GM21526 (cell line): Measurements from ENCODE around the gene KLF6.

Experiments used
- ATAC-seq: cut with Tn5 transposase; IDR thresholded peaks from one replicate; pipeline ENCODE4 v1.9.1; 2021; ENCODE audit warnings: moderate library complexity; ENCODE audit not compliant: unreplicated experiment, low FRiP score

The KLF6 gene

DNA sequence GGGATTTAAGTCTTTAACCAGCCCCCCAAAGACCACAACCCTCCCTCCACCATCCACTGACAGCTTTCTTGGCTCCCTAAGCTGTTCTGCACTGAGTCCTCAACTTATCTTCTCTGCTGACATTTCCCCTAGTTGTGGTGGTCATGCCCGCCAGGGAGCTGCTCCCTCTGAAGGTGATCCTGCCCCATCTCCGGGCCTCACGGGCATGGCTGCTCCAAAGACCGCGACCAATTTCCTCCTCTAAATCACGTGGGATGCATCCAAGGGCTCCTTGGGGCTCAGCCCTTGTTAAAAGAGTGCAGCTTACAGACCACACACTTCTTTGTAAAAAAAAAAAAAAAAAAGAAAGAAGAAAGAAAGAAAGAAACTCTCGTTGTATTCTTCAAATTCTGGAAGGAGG lies 27.1 kb upstream of the KLF6 start:
- ATAC-seq = no peak

DNA sequence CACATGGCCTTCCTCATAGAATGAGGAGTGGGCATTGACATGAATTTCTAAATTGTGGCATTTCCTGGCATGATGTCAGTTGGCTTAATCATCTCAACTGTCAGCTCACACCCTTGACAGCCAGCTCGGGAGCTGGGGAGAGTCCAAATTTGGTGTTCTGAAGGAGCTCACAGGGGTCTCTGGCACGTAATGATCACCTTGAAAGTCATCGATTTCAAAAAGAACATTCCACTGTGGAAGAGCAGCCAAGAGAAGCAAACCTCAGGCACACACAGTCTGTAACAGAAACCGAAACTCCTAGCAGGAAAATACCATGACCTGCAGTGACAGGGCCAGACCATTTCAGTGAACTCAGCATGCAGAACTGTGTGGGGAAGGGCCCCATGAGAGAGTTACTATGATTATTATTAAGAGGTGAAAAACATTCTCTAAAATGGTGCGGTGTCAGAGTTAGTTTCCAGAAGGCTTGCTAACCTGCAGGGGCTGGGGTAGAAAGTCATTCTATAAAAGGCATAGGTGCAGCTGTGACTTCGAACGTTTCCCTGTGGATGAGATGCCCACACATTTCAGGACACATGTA lies 26.4 kb upstream of the KLF6 start:
- ATAC-seq = peak; percentile 74

DNA sequence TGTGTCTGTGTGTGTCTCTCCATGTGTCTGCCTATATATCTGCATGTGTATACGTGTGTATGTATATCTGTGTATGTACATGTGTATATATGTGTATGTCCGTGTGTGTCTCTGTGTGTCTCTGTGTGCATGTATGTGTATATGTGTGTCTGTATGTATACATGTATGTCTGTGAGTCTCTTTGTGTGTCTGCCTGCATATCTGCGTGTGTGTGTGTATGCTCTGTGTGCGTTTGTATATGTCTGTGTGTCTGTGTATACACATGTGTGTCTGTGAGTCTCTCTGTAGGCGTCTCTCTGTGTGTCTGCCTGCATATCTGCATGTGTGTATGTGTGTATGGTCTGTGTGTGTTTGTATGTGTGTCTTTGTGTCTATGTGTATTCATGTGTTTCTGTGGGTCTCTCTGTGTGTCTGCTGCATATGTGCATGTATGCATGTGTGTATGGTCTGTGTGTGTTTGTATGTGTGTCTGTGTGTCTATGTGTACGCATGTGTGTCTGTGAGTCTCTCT lies 23.7 kb upstream of the KLF6 start:
- no peak for ATAC-seq

DNA sequence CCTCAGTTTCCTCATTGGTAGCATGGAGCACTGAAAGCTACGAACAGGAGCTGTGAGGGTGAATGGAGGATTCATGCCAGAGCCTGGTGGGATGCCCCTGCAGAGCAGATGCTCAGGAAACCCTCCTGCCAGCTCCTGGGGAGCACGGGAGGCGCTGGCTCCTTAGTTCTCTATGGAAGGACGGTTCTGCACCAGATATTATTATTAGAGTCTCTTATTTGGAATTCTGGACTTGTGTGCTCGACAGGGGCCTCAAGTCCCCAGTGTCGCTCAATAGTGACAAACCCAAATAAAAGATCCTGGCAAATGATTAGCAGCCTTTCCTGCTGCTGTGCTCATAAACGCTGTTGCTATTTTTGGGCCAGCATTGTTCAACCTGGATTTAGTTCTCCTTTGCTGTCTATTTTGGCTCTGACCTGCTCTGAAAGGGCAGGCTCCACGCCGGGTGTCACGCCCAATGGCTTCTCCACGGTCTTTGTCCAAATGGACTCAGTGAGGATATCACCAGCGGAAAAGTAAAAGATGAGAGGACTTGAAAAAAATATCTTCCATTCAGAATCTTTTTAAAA lies 23.0 kb upstream of the KLF6 start:
- no peak for ATAC-seq

DNA sequence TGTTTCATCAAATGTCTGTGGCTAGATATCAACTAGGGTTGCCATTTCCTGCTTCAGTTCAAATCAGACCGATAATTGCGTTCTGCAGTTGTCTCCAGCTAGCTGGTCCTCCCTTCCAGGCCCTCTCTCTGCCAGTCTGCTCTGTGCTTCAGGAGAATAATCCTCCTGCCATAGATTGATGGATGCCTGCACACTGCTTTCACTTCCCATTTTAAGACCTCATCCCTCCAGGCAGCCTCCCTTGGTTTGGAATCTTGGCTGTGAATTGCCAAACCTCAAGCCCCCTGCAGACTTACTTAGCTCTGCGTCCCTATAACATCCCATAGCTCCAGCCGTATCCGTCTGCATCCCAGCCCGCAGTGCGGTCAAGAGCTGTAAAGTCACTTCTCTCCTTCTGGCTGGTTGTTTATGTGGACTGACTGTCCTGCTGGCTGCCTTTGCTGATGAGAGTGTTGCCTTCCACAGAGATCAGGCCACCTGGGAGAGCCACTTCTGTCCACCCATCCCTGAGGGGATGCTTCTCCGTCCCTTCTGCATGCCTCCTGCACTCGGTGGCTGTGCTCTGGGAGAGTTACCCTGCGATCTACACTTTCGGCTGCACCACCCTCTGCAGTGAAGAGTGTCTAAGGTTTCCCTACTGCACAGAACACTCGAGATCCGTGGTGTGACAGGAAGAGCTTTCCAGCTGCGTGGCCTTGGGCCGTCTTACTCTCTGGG lies 22.4 kb upstream of the KLF6 start:
- no peak for ATAC-seq

DNA sequence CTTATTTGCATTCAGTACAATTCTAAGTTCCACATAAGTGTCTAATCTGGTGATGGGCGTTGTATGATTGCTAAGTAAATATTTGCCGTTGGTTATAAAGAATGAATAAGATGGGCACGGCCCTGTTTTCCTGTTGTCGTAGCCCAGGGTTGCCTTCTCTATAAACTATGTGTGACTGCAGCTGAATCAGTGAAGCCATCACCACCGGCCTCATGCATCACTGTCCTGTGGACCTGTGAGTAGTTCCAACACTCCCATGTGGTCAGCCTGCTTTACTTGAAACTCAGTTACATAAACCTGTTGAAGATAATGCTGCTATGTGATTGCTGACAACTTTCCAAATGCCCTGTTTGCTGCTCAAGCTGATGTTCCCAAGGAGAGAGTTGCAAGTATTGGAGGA lies 21.6 kb upstream of the KLF6 start:
- no peak for ATAC-seq

DNA sequence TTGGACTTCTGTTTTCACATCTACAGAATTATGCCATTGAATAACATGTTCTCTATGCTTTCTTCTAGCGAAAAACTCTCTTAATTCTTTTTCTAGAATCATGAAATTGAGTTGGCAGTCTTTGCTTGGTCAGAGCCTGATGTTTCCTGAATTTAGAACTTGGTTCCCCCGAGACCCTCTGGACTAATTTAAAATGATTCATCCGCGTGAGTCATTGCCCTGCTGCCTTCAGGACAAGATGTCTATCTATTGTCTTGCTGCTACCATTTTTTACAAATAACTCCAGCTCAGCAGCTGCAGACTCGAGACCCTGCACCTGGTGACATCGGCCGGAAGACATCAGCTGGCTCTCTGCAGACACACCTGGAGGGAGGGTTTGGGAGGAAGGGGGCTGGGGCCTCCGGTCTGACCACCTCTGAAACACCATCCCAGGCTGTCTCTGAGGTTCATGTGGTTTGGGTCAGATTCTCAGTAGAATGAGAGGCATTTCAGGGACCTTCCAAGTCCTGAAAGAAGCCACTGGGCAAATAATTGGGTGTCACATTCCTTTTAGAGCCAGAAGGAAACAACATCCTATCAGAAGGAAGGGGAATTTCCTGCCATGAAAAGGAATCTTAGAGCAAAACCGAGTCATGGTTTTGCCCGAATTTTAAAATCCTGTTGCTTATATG lies 20.9 kb upstream of the KLF6 start:
- ATAC-seq = peak; percentile 51

DNA sequence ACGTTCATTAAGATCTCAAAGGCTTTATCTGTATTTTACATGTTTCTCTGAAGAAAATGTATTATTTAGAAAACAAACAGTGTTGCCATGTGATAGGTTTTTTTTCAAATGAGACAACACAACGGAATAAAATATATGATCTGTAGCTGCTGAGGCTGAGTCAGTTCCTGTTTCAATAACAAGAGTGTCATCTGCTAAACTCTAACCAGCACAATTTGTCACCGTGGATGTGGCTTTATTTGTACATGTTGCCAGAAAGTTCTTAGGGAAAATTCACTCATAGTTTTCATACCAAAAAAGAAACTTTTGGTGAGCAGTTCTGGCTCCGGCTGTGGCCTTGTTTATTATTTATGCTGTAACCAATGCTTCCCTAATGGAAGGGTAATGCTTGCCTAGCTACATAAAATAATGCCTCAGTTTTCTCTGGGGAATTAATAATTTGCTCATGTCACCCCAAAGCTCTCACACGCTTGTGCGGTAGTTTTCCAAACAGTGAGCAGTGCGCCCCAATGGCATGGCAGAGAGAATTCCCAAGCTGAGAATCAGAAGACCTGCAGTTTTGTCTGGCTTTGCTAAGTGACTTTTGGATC lies 20.3 kb upstream of the KLF6 start:
- no peak for ATAC-seq

DNA sequence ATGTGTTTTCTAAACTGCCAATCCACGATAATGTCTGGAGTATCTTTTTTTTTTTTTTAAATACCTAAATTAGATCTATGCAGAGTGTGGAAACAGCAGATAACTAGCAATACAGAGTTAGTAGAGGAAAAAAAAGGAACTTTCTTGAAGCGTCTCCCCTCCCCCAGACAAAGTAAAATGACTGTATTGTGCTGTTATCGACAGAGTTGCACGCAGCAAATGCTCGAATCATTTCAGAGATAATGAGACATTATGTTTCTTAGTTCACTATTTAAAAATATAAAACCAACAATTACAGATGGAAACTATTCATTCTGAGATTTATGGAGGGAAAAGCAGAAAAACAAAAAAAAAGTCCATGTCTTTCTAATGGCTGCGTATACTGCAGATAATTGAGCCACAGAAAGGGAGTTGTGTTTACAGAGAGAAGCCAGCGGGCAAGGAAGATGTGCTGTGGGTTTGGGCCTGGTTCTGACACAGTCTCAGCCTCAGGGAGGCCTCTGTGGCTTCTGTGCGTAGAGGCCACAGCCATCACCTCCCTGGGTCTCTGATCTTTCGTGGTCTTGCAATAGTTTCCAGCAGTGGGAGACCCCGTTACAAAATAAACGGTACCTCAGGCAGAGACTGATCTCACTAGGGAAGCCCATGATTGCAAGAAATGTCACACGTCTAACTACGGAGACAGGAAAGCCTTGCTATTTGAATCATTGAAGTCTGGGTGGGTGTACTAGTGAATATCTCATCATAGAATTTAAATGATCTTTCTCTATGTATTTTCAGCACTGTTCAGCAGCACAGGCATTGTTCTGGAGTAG lies 19.1 kb upstream of the KLF6 start:
- no peak for ATAC-seq

DNA sequence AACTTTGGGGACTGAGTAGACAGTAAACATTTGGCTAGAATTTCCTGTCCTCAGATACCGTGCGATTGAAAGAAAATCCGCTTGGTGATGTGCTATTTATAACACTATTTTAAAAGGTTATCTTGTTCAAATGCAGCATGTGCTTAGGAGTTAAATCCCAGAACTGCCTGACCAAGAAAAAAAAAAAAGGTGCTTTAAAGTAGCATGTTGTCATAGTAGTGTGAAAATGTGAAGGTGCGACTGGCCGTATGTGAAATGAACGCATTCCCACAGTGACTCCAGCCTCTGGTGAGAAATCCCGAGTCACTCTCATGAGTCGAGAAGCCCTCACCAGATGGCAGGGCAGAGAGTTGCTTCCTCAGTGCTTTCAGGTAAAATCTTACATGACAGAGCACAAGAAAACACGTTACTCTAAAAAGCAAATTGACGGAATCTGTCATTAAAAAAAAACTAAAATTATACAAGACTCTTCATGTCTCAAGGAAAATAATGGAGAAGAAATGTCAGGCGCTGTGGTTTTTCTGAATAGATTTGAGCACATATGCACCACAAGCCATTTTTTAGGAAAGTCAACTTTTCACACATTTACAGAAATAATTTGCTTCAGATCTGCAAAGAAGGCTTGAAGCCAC lies 18.4 kb upstream of the KLF6 start:
- no peak for ATAC-seq

DNA sequence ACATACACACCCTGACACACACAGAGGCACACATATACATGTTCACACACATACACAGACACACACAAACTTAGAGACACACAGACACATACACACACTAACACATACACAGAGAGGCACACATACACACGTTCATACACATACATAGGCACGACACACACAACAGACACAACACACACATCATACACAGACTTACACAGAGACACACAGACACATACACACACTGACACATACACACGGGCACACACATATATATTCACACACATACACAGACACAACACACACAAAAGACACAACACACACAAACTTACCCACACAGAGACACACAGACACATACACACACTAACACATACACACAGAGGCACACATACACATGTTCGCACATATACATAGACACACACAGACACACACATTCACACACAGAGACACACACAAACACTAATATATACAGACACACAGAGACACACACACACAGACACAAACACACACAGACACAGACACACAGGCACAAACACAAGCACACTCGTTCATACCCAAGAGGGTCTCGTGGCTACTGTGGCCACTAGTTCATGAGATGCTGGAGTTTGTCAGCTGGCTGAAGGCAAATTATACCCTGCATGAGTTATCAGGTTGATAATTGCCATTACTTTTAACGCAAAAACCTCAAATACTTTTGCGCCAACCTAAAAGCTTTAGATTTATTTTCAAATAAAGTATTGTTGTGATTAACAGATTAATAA lies 17.7 kb upstream of the KLF6 start:
- no peak for ATAC-seq

DNA sequence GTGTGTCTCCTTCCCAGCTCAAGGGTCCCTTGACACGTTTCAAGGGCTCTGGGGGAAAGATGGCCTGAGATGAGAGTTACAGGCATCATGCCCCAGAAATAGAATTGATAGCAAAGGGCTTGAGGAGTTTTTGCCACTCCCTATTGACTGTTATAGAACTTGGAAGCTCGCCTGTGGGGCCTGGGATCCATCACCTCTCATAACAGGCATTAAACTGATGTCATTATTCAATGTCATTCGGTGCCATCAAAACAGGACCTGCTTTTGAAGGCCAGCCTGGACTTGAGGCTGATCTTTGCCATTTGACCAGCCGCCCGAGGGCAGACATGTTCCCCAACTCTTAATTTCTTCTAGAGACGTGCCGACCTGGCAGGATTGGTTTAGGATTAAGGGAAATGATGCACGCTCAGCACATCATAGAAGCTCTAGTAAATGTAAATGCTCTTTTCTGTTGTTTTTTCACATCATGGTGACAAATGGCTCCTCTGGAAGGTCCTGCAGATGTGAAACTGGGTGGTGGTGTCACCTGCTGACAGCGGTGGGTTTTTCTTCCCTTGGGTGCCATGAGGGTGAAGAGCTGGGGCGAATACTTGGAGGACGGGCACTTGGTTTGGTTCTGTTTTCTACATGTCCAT lies 16.7 kb upstream of the KLF6 start:
- ATAC-seq = no peak

DNA sequence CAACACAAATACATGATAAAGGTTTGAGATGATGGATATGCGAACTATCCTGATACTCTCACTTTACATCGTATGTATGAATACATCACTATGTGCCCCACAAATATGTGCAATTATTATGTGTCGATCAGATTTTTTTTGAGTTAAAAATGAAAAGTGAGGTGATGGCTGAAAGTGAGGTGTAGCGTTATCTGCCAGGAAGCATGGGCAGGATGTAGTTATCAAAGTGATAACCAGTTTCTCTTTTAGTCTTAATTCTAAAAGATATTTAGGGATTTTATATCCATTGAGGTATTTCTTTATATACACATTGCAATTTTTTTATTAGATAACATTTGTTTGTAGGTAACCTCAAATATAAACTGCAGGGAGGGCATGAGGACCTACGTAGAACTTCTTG lies 15.6 kb upstream of the KLF6 start:
- no peak for ATAC-seq

DNA sequence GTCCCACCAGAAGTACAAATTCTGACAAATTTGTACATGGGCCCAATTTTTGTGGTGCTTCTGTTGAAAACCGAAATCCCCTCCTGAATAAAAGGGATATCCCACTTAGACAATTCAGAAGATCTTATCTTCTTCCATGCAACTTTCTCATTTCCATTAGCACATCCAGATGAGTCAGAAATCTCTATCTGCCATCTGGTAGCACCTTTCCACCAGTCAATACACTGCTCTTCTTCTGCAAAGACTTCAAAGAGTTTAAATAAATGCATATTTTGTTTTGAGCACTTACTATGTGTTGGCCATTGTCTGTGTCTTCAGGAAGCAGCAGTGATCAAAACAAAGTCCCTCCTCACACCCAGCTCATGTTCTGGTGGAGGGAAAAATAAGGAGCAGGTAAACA lies 12.7 kb upstream of the KLF6 start:
- no peak for ATAC-seq

DNA sequence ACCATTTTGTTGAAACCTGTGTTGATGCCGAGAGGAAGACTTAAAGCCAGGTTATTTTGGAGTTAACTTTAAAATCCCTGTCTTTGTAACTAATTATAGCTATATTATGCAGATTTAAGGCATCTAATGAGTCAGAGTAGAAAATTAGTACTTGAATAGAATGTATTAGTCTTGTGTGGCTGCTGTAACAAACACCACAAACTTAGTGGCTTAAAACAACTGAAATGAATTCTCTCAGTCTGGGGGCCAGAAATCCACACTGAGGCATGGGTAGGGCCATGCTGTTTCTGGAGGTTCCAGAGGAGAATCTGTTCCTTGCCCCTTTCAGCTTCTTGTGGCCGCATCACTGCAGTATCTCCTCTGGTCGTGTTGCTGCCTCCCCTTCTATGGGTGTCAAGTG lies 8.5 kb upstream of the KLF6 start:
- no peak for ATAC-seq

DNA sequence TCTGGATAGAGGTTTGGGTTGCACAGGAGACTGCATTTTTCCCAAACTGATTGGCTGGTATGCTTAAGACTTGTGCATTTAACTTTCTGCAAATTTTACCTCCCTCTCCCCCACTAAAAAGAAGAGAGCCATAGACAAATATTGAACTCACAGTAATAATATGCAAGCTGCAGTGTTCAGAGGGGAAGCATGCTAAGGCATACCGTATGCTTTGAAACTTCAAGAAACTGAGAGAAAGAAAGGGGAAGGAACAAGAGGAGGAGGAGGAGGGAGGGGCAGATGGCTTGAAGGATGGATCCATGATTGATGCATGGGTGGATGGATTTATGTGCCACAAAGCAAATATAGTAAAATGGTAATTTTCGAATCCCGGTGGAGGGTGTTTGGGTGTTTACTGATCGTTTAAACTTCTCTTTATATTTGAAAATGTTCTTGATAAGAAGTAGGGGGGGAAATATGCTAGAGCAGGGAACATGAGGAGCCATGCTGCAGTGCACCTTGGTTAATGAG lies 7.8 kb upstream of the KLF6 start:
- no peak for ATAC-seq

DNA sequence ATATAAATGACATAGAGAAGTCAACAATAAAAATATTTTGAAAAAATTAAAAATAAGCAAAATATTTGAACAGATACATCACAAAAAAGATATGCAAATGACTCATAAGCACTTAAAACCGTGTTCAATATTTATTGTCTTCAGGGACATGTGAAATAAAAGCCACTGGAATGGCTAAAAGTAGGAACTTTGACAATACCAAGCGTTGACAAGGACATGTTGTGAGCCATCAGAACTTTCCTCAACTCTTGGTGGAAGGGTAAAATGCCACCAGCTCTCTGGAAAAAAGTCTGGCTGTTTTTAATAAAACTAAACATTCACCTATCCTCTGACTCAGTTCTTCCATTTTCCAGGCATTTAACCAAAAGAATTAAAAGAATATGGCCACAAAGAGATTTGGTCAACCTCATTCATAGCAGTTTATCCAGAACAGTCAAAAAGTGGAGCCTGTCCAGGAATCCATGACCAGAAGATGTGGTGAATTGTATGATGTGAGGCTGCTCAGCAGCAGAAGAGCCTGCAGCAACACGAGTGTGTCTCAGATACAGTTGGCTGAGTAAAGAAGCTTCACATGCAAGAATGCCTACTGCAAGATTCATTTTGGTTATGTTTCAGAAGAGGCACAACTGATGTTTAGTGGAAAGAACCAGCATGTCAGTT lies 7.1 kb upstream of the KLF6 start:
- ATAC-seq = no peak

DNA sequence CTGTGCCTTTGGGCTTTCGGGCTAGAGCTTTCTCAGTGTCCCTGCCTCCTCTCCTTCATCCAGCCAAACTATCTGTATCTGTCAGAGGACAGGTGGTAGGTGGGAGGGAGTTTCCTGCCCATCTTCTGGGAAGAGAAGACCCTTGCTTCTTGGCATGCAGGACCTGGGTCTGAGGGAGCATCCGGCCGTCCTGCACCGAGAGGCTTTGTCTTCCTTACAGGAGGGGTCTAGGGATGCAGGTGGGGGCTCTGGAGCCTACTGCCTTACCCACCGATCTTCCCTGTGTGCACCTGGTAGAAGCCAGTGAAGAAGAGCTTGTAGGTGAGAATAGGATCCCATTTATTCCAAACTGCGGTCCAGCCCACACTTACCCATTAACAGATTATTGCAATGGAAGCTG lies 5.8 kb upstream of the KLF6 start:
- no peak for ATAC-seq
